ENCODE results near the gene SCN4B. TPM values are rescaled to one million over a fixed set of nuclear protein-coding genes. Genes with fewer than 3 reads are reported as not detected.

Gene SCN4B
- total RNA-seq, 1 donor from 2014 or later = 12.9 TPM

- Histone ChIP-seq H3K4me1 (peaks cover 44% of the 10 kb centered on the region), H3K36me3 (peaks cover 10% of the 10 kb centered on the region), H3K9me3 (replicated peaks) (no peaks in the 10 kb centered on the region), H3K27me3 (ENCODE audit: low read depth) (peaks cover 4% of the 10 kb centered on the region), H3K27ac (replicated peaks) (no peak overlapping the region), H3K4me3 (no peak overlapping the region)
- no peak for DNase-seq
- TF ChIP-seq, protein P1, sequence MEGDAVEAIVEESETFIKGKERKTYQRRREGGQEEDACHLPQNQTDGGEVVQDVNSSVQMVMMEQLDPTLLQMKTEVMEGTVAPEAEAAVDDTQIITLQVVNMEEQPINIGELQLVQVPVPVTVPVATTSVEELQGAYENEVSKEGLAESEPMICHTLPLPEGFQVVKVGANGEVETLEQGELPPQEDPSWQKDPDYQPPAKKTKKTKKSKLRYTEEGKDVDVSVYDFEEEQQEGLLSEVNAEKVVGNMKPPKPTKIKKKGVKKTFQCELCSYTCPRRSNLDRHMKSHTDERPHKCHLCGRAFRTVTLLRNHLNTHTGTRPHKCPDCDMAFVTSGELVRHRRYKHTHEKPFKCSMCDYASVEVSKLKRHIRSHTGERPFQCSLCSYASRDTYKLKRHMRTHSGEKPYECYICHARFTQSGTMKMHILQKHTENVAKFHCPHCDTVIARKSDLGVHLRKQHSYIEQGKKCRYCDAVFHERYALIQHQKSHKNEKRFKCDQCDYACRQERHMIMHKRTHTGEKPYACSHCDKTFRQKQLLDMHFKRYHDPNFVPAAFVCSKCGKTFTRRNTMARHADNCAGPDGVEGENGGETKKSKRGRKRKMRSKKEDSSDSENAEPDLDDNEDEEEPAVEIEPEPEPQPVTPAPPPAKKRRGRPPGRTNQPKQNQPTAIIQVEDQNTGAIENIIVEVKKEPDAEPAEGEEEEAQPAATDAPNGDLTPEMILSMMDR (IDR thresholded peaks at IDR 0.05; ENCODE audit: borderline replicate concordance) = no peak
- intact Hi-C loops (cut with micrococcal nuclease) = no loop called here
Observed at GRCh38 chr11:118167253-118167652, 14.6 kb upstream of the SCN4B start.

GRCh38 chr11:118166641-118167040 lies 14.0 kb upstream of the SCN4B start:
- Histone ChIP-seq H3K27me3 (ENCODE audit: low read depth) (peaks cover 4% of the 10 kb centered on the region), H3K27ac (replicated peaks) (no peak overlapping the region), H3K9me3 (replicated peaks) (no peaks in the 10 kb centered on the region), H3K4me3 (no peak overlapping the region), H3K36me3 (peaks cover 10% of the 10 kb centered on the region), H3K4me1 (peaks cover 39% of the 10 kb centered on the region)
- TF ChIP-seq, protein P1 (IDR thresholded peaks at IDR 0.05; ENCODE audit: borderline replicate concordance) = no peak
- intact Hi-C loops (cut with micrococcal nuclease) = no loop called here
- DNase-seq = no peak

GRCh38 chr11:118164885-118165284 lies 12.3 kb upstream of the SCN4B start:
- no peak overlapping the region for H3K27ac ChIP-seq (replicated peaks)
- no peaks in the 10 kb centered on the region for H3K9me3 ChIP-seq (replicated peaks)
- intact Hi-C loops (cut with micrococcal nuclease) = no loop called here
- peaks cover 22% of the 10 kb centered on the region for H3K4me1 ChIP-seq
- TF ChIP-seq, protein P1 (IDR thresholded peaks at IDR 0.05; ENCODE audit: borderline replicate concordance) = no peak
- no peak for DNase-seq
- H3K36me3 ChIP-seq = peaks cover 10% of the 10 kb centered on the region
- H3K4me3 ChIP-seq = no peak overlapping the region
- H3K27me3 ChIP-seq (ENCODE audit: low read depth) = no peaks in the 10 kb centered on the region

DNA sequence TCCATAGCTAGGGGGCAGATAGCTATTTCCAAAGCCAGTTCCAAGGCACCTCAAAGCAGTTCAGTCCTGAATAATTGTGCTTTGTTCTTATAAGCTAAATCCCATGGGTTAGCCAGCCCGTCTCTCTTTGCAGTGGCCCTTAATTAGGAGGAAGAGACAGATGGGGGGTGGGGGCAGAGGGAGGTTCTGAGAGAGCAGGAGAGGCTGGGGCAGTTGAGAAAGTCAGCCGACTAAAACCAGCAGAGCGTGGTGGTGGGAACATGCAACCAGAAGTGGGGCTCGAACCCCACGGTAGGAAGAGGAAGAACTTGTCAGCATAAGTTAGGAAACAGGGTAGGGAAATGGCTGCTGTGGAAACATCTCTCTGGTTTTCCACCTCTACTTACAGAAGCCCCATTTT lies 10.9 kb upstream of the SCN4B start:
- no peak for DNase-seq

DNA sequence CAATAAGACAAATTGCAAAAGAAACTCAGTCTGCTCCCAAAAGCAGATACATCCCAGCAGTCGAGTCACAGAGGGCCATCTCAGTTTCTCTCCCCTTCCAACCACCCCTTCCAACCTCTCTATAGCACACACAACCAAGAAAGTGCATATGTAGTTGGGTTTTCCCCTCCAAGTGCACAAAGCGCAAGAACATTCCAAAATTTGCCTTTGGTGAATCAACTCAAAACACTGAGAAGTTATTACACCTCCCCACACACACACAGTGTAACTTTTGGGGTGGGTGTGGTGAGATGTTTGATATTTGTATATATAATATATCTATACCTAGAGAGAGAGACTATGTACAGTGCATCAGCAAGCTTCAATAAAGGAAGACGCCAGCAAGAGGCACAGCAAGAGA lies 10.2 kb upstream of the SCN4B start:
- Histone ChIP-seq H3K36me3 (peaks cover 5% of the 10 kb centered on the region), H3K4me1 (peaks cover 8% of the 10 kb centered on the region), H3K9me3 (replicated peaks) (no peaks in the 10 kb centered on the region), H3K4me3 (no peak overlapping the region), H3K27ac (replicated peaks) (no peak overlapping the region), H3K27me3 (ENCODE audit: low read depth) (no peaks in the 10 kb centered on the region)
- TF ChIP-seq, protein P1 (IDR thresholded peaks at IDR 0.05; ENCODE audit: borderline replicate concordance) = no peak
- intact Hi-C loops (cut with micrococcal nuclease) = no loop called here
- DNase-seq = no peak

More for the DNA sequence above, 10.9 kb upstream of the SCN4B start:
- Histone ChIP-seq H3K4me3 (no peak overlapping the region), H3K4me1 (peaks cover 8% of the 10 kb centered on the region), H3K27me3 (ENCODE audit: low read depth) (no peaks in the 10 kb centered on the region), H3K27ac (replicated peaks) (no peak overlapping the region), H3K9me3 (replicated peaks) (no peaks in the 10 kb centered on the region), H3K36me3 (peaks cover 10% of the 10 kb centered on the region)
- TF ChIP-seq, protein P1 (IDR thresholded peaks at IDR 0.05; ENCODE audit: borderline replicate concordance) = no peak
- intact Hi-C loops (cut with micrococcal nuclease) = no loop called here

- Histone ChIP-seq H3K9me3 (replicated peaks) (no peaks in the 10 kb centered on the region), H3K27me3 (ENCODE audit: low read depth) (peaks cover 8% of the 10 kb centered on the region), H3K36me3 (no peaks in the 10 kb centered on the region), H3K4me1 (peaks cover 12% of the 10 kb centered on the region), H3K4me3 (no peak overlapping the region), H3K27ac (replicated peaks) (no peak overlapping the region)
- no peak for DNase-seq
- TF ChIP-seq, protein P1 (IDR thresholded peaks at IDR 0.05; ENCODE audit: borderline replicate concordance) = no peak
- intact Hi-C loops (cut with micrococcal nuclease) = no loop called here
Observed at GRCh38 chr11:118161786-118162185, 9.2 kb upstream of the SCN4B start.
